Thyroid gland (tissue), 4 donors: ENCODE data around the gene ATP4A.

Source experiments
- CTCF ChIP-seq, 6 experiments: fragments of 200-600 bp in 3 of 6; fragments of 450-650 bp in 3 of 6; sonication (generic) in 3 of 6; IDR thresholded peaks; one replicate each; pipeline ENCODE4 v1.5.1; 2016 to 2019; ENCODE audit warnings: antibody characterized with exemption in 6 of 6, mild to moderate bottlenecking in 2 of 6, inconsistent platforms in 1 of 6, moderate library complexity in 1 of 6
- POLR2A ChIP-seq, 2 donors: fragments of 450-650 bp; IDR thresholded peaks; one replicate each; pipeline ENCODE4 v1.6.1; 2017; ENCODE audit warnings: antibody characterized with exemption in 2 of 2, mild to moderate bottlenecking in 2 of 2, moderate library complexity in 1 of 2

- TF ChIP-seq CTCF (IDR thresholded peaks at IDR 0.05) (no peak), POLR2A (IDR thresholded peaks at IDR 0.05) (no peak)
Measured at GRCh38 chr19:35529241-35530218, 33.9 kb downstream of the ATP4A start.
